A549 (cell line): ENCODE results near the gene PKD2L1. TPM values are rescaled to one million over a fixed set of nuclear protein-coding genes. Genes with fewer than 3 reads are reported as not detected.
A peak's percentile ranks its signal among the peaks of the same experiment; 100 is the strongest.

Experiments used
- ATAC-seq, 2 experiments: fragments of 200-7000 bp in 1 of 2; fragments of >200 bp in 1 of 2; cut with Nextera tagmentation in 1 of 2; cut with Tn5 transposase in 1 of 2; 3 replicates each; pipeline versions ENCODE4 v1.8.0 to v1.9.1; 2018 to 2020; ENCODE audit warnings: mild to moderate bottlenecking in 1 of 2, moderate library complexity in 1 of 2
- CTCF ChIA-PET: fragments of 300-600 bp; sonication (Branson Sonifier 250); formaldehyde crosslinking; extraction: SDS; loops from one replicate; lab custom pipeline; 2021; ENCODE audit warnings: antibody characterized with exemption, inconsistent platforms; lab: Yijun Ruan, JAX
- POLR2A ChIA-PET: fragments of 350-600 bp; formaldehyde crosslinking; extraction: SDS; loops from one replicate; lab custom pipeline; 2021; ENCODE audit warnings: antibody characterized with exemption, inconsistent platforms; lab: Yijun Ruan, JAX
- DNase-seq, 2 experiments: peaks; one replicate each; pipeline versions ENCODE4 v3.0.0 to v3.0.0-alpha.2; 2011 to 2016; ENCODE audit warnings: low read depth in 1 of 2, low spot score in 1 of 2
- FAIRE-seq: peaks from 2 replicates; lab custom pipeline; 2011; peaks lifted over from hg19 to GRCh38; lab: Jason Lieb, UNC
- H3K27ac ChIP-seq, 2 experiments: fragments of >200 bp; sonication (Bioruptor Twin); formaldehyde crosslinking; 3 replicates each; pipeline ENCODE4 v1.5.1; 2016 to 2017
- H3K4me1 ChIP-seq: fragments of >200 bp; sonication (Bioruptor Twin); formaldehyde crosslinking; 3 replicates; pipeline ENCODE4 v1.6.1; 2016
- H3K4me2 ChIP-seq: fragments of >200 bp; sonication (Bioruptor Twin); formaldehyde crosslinking; 3 replicates; pipeline ENCODE4 v1.6.1; 2016
- H3K4me3 ChIP-seq: fragments of >200 bp; sonication (Bioruptor Twin); formaldehyde crosslinking; 3 replicates; pipeline ENCODE4 v1.5.1; 2016
- H3K9me3 ChIP-seq: fragments of >200 bp; sonication (Bioruptor Twin); formaldehyde crosslinking; 3 replicates; pipeline ENCODE4 v1.6.1; 2016
- BHLHE40 ChIP-seq: IDR thresholded peaks from 2 replicates; pipeline ENCODE4 v1.6.1; 2012; ENCODE audit warnings: low read depth, low read length, inconsistent platforms
- CBX2 ChIP-seq: fragments of 200-600 bp; sonication (generic); IDR thresholded peaks from 2 replicates; pipeline ENCODE4 v1.6.1; 2016; ENCODE audit warnings: low read depth, mild to moderate bottlenecking, borderline replicate concordance
- CHD2 ChIP-seq: fragments of 150-350 bp; IDR thresholded peaks from 2 replicates; pipeline ENCODE4 v1.6.1; 2014; ENCODE audit warnings: low read length; ENCODE audit not compliant: partially characterized antibody
- EHMT2 ChIP-seq: fragments of 200-600 bp; sonication (generic); IDR thresholded peaks from 2 replicates; pipeline ENCODE4 v1.6.1; 2016; ENCODE audit warnings: antibody characterized with exemption, low read depth, mild to moderate bottlenecking, moderate library complexity
- FOSL2 ChIP-seq, 2 experiments: fragments of 450-650 bp in 1 of 2; fragments of >200 bp in 1 of 2; sonication (Bioruptor Twin) in 1 of 2; formaldehyde crosslinking; IDR thresholded peaks; 2 replicates each; pipeline versions ENCODE4 v1.5.0 to v1.6.1; 2016 to 2020; ENCODE audit warnings: mild to moderate bottlenecking in 1 of 2, moderate library complexity in 1 of 2
- GATA3 ChIP-seq: IDR thresholded peaks from 2 replicates; pipeline ENCODE4 v1.6.1; 2012; ENCODE audit warnings: borderline replicate concordance
- HMGXB4 ChIP-seq: fragments of 250-450 bp; sonication (Bioruptor Pico); IDR thresholded peaks from 2 replicates; pipeline ENCODE4 v1.5.0; 2021; ENCODE audit warnings: mild to moderate bottlenecking, moderate library complexity, borderline replicate concordance
- HOXA7 ChIP-seq: fragments of 250-450 bp; sonication (Bioruptor Pico); IDR thresholded peaks from 2 replicates; pipeline ENCODE4 v1.5.0; 2020; ENCODE audit warnings: mild to moderate bottlenecking, moderate library complexity
- HOXB5 ChIP-seq: fragments of 250-450 bp; sonication (Bioruptor Pico); IDR thresholded peaks from 2 replicates; pipeline ENCODE4 v1.5.0; 2020; ENCODE audit warnings: mild to moderate bottlenecking, moderate library complexity
- JUN ChIP-seq, 2 experiments: fragments of >200 bp; sonication (Bioruptor Twin); formaldehyde crosslinking; IDR thresholded peaks; 2 replicates in 1 of 2; 3 replicates in 1 of 2; pipeline ENCODE4 v1.6.1; 2016 to 2017
- JUNB ChIP-seq: fragments of >200 bp; sonication (Bioruptor Twin); formaldehyde crosslinking; IDR thresholded peaks from 2 replicates; pipeline ENCODE4 v1.6.1; 2016
- KDM1A ChIP-seq: fragments of 200-600 bp; sonication (generic); IDR thresholded peaks from 2 replicates; pipeline ENCODE4 v1.6.1; 2016; ENCODE audit warnings: low read depth, mild to moderate bottlenecking
- MAX ChIP-seq: IDR thresholded peaks from 2 replicates; pipeline ENCODE4 v1.6.1; 2012
- NR3C1 ChIP-seq: fragments of >200 bp; sonication (Bioruptor Twin); formaldehyde crosslinking; IDR thresholded peaks from 3 replicates; pipeline ENCODE4 v1.6.1; 2017
- PHF8 ChIP-seq: fragments of 200-600 bp; sonication (generic); IDR thresholded peaks from 2 replicates; pipeline ENCODE4 v1.6.1; 2016; ENCODE audit warnings: low read depth, mild to moderate bottlenecking, antibody characterized with exemption, moderate library complexity, borderline replicate concordance
- POLR2A ChIP-seq: IDR thresholded peaks from 2 replicates; pipeline ENCODE4 v1.6.1; 2012; ENCODE audit warnings: mild to moderate bottlenecking, low read length
- POLR2AphosphoS2 ChIP-seq: conservative IDR thresholded peaks from 2 replicates; pipeline ENCODE4 v1.6.1; 2012; ENCODE audit warnings: low read length, improper control_type of control experiment, inconsistent platforms
- RAD21 ChIP-seq, 2 experiments: fragments of >200 bp in 1 of 2; sonication (Bioruptor Twin) in 1 of 2; formaldehyde crosslinking in 1 of 2; IDR thresholded peaks in 1 of 2; conservative IDR thresholded peaks in 1 of 2; 2 replicates in 1 of 2; 3 replicates in 1 of 2; pipeline ENCODE4 v1.6.1; 2012 to 2018; ENCODE audit warnings: inconsistent platforms in 1 of 2
- RARB ChIP-seq: fragments of 250-450 bp; sonication (Bioruptor Pico); IDR thresholded peaks from 2 replicates; pipeline ENCODE4 v1.8.0; 2021; ENCODE audit warnings: mild to moderate bottlenecking, moderate library complexity
- RCOR1 ChIP-seq: fragments of 150-350 bp; IDR thresholded peaks from 2 replicates; pipeline ENCODE4 v1.6.1; 2014; ENCODE audit warnings: antibody characterized with exemption, low read length, low read depth
- RFX5 ChIP-seq: fragments of 450-650 bp; IDR thresholded peaks from 2 replicates; pipeline ENCODE4 v1.7.1; 2014; ENCODE audit warnings: antibody characterized with exemption, mild to moderate bottlenecking, moderate library complexity
- SMC3 ChIP-seq: fragments of >200 bp; sonication (Bioruptor Twin); formaldehyde crosslinking; IDR thresholded peaks from 3 replicates; pipeline ENCODE4 v1.6.1; 2018; ENCODE audit warnings: inconsistent platforms
- TFCP2L1 ChIP-seq: fragments of 250-450 bp; sonication (Bioruptor Pico); IDR thresholded peaks from 2 replicates; pipeline ENCODE4 v1.5.0; 2021; ENCODE audit warnings: mild to moderate bottlenecking
- USF2 ChIP-seq: fragments of 450-650 bp; IDR thresholded peaks from 2 replicates; pipeline ENCODE4 v1.6.1; 2014; ENCODE audit warnings: antibody characterized with exemption
- ZSCAN20 ChIP-seq: fragments of 250-450 bp; sonication (Bioruptor Pico); IDR thresholded peaks from 2 replicates; pipeline ENCODE4 v1.8.0; 2022; ENCODE audit warnings: mild to moderate bottlenecking, moderate library complexity
- WGBS: methylation state at CpG from one replicate; pipeline ENCODE4 v1.1.6; 2017; ENCODE audit errors: missing lambda C conversion rate; 5-methylcytosine and 5-hydroxymethylcytosine counted together
- polyA plus RNA-seq, 4 experiments: library from polyadenylated mRNA; depleted of rRNA in 3 of 4; stranded (reverse); fragments of >200 nt; fragmentation: RNase III in 1 of 4; extraction: RNeasy Plus Mini Kit Qiagen cat#74134 plus additional on column Dnase treatment in 1 of 4; gene quantifications; 2 replicates in 3 of 4; 3 replicates in 1 of 4; pipeline ENCODE4 v1.2.3, GENCODE V29; 2011 to 2017

Gene PKD2L1
- polyA plus RNA-seq, 2 of the 4 experiments (the other 2 are of a cell fraction) = 0.06 to 0.10 TPM

GRCh38 chr10:100372415-100373297, 42.6 kb upstream of the PKD2L1 start (continued):
- TF ChIP-seq RAD21 (conservative IDR thresholded peaks at IDR 0.05 in 1 of 2, IDR thresholded peaks at IDR 0.05 in 1 of 2) (no peak), HMGXB4 (CRISPR knock-in tag) (no peak), RFX5 (no peak), EHMT2 (no peak), KDM1A (no peak), FOSL2 (IDR thresholded peaks at IDR 0.05) (no peak), FOSL2 (CRISPR knock-in tag; IDR thresholded peaks at IDR 0.05) (no peak), ZSCAN20 (CRISPR knock-in tag) (no peak), JUN (IDR thresholded peaks at IDR 0.05) (0 out of 5 replicates have a peak, but pooled peaks of 1 of the 2 experiments have one; percentile 6), POLR2AphosphoS2 (no peak), RCOR1 (no peak), GATA3 (no peak), SMC3 (no peak), TFCP2L1 (CRISPR knock-in tag) (peak; percentile 66; the same call in 1 of the 2 replicates), CBX2 (no peak), PHF8 (no peak), MAX (no peak), CHD2 (no peak), BHLHE40 (no peak), JUNB (no peak), RARB (no peak), HOXA7 (peak; percentile 59; the same call in 1 of the 2 replicates), NR3C1 (no peak), POLR2A (peak; percentile 61)
- TF ChIP-seq, all 56 proteins: peak for 7

GRCh38 chr10:100371482-100372027, 41.5 kb upstream of the PKD2L1 start:
- WGBS = 71% methylated on average over 10 of the region's 10 CpGs
- POLR2A ChIA-PET = interaction anchor here (0.6 to 2.5 kb wide), 9 partner anchors 10 to 488 kb away, joined by 3 to 47 read pairs (median 3); partner anchors contain the start of gene SCD
- peak overlapping the region; percentile 97 to 98 for H3K27ac ChIP-seq
- CTCF ChIA-PET = interaction anchor here (1.2 to 2.3 kb wide), 4 partner anchors 25 to 62 kb away, joined by 9 to 13 read pairs (median 10); partner anchors contain the start of gene SCD
- no peak overlapping the region; the same call in 2 of the 3 replicates for H3K4me3 ChIP-seq
- H3K9me3 ChIP-seq = no peaks in the 10 kb centered on the region
- H3K4me1 ChIP-seq = peaks cover 62% of the 10 kb centered on the region
- no peak for DNase-seq
- ATAC-seq = no peak
- peak overlapping the region; percentile 97 for H3K4me2 ChIP-seq
- TF ChIP-seq RARB (0 out of 2 replicates have a peak, but pooled peaks have one; percentile 30), JUN (IDR thresholded peaks at IDR 0.05) (peak in 1 of 2 experiments; percentile 11; a peak in 2 of 5 replicates), JUNB (peak; percentile 9; the same call in 1 of the 2 replicates), RCOR1 (no peak), HOXB5 (CRISPR knock-in tag) (0 out of 2 replicates have a peak, but pooled peaks have one; percentile 54), USF2 (no peak), FOSL2 (IDR thresholded peaks at IDR 0.05) (0 out of 2 replicates have a peak, but pooled peaks have one; percentile 5), FOSL2 (CRISPR knock-in tag; IDR thresholded peaks at IDR 0.05) (no peak)
- TF ChIP-seq, all 56 proteins: peak for 5
- no peak for FAIRE-seq
